Measurements from ENCODE around the gene ABLIM3. TPM values are rescaled to one million over a fixed set of nuclear protein-coding genes. Genes with fewer than 3 reads are reported as not detected.

ABLIM3 gene
- total and polyA plus RNA-seq, 11 donors: 43.2 to 175 (median 97.8) TPM

DNA sequence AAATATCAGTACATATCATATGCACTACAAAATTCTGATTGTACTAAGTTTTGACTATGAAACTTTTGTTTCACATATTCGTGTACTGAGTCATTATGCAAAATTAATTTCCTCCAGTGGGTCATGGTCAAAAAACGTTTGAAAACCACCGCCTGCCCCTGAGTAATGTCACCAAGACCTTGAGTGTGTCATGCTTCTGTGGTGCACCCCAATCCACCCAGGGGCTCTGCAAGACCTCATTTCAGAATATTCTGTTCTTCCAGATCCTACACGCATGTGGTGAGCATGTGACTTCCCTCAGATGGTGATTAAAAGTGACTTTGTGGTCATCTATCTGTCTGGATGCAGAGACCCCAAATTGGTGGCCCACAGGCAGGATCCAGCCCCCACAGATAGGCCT lies 31.0 kb downstream of the ABLIM3 start:
- Histone ChIP-seq H3K4me1 (peaks cover 9 to 85% (median 55%) of the 10 kb centered on the region in 12 donors), H3K9me3 (no peaks in the 10 kb centered on the region), H3K27me3 (no peaks in the 10 kb centered on the region), H3K27ac (peak overlapping the region; percentile 8 to 90 (median 82)), H3K36me3 (peaks cover 0 to 6% (median 0%) of the 10 kb centered on the region in 9 donors), H3K4me3 (no peak overlapping the region)
- WGBS, 4 donors: 58 to 72% (median 65%) methylated on average over 4 of the region's 4 CpGs
- no peak for TF ChIP-seq POLR2A (IDR thresholded peaks at IDR 0.05)
- TF ChIP-seq, protein P1, sequence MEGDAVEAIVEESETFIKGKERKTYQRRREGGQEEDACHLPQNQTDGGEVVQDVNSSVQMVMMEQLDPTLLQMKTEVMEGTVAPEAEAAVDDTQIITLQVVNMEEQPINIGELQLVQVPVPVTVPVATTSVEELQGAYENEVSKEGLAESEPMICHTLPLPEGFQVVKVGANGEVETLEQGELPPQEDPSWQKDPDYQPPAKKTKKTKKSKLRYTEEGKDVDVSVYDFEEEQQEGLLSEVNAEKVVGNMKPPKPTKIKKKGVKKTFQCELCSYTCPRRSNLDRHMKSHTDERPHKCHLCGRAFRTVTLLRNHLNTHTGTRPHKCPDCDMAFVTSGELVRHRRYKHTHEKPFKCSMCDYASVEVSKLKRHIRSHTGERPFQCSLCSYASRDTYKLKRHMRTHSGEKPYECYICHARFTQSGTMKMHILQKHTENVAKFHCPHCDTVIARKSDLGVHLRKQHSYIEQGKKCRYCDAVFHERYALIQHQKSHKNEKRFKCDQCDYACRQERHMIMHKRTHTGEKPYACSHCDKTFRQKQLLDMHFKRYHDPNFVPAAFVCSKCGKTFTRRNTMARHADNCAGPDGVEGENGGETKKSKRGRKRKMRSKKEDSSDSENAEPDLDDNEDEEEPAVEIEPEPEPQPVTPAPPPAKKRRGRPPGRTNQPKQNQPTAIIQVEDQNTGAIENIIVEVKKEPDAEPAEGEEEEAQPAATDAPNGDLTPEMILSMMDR (IDR thresholded peaks at IDR 0.05): no peak
- DNase-seq (no peak), ATAC-seq (no peak)
- intact Hi-C loops (cut with DNase I): no loop called here

DNA sequence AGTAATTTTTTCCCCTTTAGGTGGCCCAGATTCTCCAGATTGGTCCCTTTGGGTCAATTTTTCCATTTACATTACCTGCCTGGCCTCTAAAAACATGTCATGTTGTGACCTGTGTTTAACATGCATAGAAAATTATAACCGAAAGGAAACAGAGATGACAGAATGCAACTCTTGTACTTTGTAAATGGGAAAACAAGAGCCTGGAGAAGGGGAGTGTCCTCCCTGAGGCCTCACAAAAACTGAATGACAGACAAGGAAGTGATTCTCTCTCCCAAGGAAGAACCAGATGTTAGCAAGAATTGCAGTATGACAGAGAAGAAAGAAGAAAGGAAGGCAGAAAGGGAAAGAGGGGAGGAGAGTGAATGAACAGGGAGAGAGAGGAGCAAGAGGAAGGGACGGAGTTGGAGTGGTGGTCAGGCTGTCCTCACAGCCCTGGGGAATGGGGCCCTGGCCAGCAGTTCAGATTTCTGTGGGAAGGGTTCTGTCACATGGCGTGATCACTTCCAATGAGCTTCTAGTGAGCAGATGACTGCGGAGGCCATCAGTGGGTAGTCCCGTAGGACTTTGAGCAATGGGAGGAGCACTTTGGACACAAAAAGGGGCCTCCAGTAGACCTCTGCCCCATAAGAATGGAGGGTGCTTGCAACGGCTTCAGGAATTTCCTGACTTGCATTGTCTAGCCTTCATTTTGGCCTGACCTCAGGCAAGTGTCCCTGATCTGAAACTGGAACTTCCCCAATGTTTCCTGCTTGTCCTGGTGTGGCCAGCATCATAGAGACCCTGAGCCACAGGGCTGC lies 31.6 kb downstream of the ABLIM3 start:
- 58 to 74% (median 65%) methylated on average over 5 to 6 of the region's 6 CpGs for whole genome bisulfite sequencing, 4 donors
- no peaks in the 10 kb centered on the region for H3K27me3 ChIP-seq
- H3K27ac ChIP-seq: peak overlapping the region; percentile 55 to 90 (median 82)
- DNase-seq (no peak), ATAC-seq (peak in 2 of 4 donors; percentile 3 to 21)
- no peak overlapping the region for H3K4me3 ChIP-seq
- TF ChIP-seq POLR2A (IDR thresholded peaks at IDR 0.05): no peak
- TF ChIP-seq, protein P1 (IDR thresholded peaks at IDR 0.05): no peak
- no peaks in the 10 kb centered on the region for H3K9me3 ChIP-seq
- H3K36me3 ChIP-seq: peaks cover 0 to 6% (median 0%) of the 10 kb centered on the region in 9 donors
- peaks cover 10 to 85% (median 61%) of the 10 kb centered on the region in 12 donors for H3K4me1 ChIP-seq
- intact Hi-C loops (cut with DNase I): no loop called here

DNA sequence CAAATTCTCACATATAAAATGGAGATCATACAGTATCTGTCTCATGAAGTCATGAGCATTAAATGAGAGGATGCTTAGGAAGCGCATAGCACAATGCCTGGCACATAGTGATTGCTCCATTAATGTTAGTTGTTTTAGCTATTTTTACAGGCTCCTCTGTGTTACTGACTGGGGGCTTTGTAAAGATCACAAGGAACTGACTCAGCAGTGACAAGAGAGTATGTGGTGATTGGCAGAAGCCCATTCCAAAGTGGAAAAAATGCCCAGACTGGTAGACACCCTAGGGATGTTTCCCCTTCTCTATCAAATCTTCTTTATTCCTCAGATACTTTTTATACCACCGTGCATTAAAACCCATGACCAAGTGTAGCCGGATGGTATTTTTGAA lies 33.5 kb downstream of the ABLIM3 start:
- no peaks in the 10 kb centered on the region for H3K27me3 ChIP-seq
- no peaks in the 10 kb centered on the region for H3K9me3 ChIP-seq
- peaks cover 16 to 95% (median 73%) of the 10 kb centered on the region in 12 donors for H3K4me1 ChIP-seq
- TF ChIP-seq POLR2A (IDR thresholded peaks at IDR 0.05): no peak
- TF ChIP-seq, protein P1 (IDR thresholded peaks at IDR 0.05): no peak
- no peak for ATAC-seq
- intact Hi-C loops (cut with DNase I): loop anchor here in 3 of 10 donors (5.0 kb wide), 2 partner anchors 33 to 42 kb away; partner anchors contain the start of gene ABLIM3 (in 3 of the 3)
- no peak overlapping the region for H3K4me3 ChIP-seq
- DNase-seq: no peak
- H3K36me3 ChIP-seq: no peaks in the 10 kb centered on the region
- 64 to 74% (median 68%) methylated on average over 3 of the region's 3 CpGs for WGBS, 4 donors
- H3K27ac ChIP-seq: peak overlapping the region; percentile 74 to 90 (median 84)

DNA sequence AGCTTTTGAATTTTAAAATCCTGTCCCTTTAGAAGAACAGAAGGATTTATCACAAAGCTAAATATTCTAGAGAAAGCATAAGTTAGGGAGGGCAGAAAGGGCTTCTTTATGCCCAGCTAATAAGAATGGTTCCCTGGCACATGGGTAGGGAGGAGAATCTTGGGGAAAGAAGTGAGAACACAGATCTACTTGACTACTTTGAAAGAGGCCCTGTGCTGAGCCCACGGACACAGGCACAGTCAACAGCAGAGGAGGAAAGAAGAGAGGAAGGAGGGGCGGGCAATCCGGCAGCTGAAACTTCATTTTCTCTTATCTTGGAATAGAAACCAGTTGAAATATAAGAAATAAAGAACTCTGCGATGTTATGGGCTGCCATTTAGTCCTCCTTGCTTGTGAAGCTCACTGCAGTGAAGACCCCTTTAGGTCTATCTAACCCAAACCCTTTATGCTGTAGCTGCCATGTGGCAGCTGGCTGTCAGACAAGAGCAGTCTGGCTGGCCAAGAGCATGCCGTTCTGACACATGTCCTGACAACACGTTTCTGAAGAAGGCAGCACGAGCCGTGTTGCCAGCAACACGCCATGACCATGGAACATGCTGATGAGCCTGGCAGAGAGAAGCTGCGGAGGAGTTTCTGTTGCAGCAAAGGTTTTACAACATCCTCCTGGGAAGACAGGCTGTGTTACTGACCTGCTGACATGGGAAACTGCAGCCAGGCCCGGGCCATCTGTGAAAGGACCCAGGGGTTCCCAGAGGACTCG lies 34.2 kb downstream of the ABLIM3 start:
- no peaks in the 10 kb centered on the region for H3K27me3 ChIP-seq
- H3K27ac ChIP-seq: peak overlapping the region; percentile 74 to 90 (median 84)
- intact Hi-C loops (cut with DNase I): loop anchor here in 3 of 10 donors (5.0 kb wide), 2 partner anchors 33 to 42 kb away; partner anchors contain the start of gene ABLIM3 (in 3 of the 3)
- peaks cover 16 to 95% (median 73%) of the 10 kb centered on the region in 12 donors for H3K4me1 ChIP-seq
- ATAC-seq (peak; percentile 85 to 91 (median 90)), DNase-seq (peak; percentile 65 to 89 (median 79))
- H3K36me3 ChIP-seq: no peaks in the 10 kb centered on the region
- no peaks in the 10 kb centered on the region for H3K9me3 ChIP-seq
- 13 to 22% (median 20%) methylated on average over 7 to 12 of the region's 12 CpGs for WGBS, 4 donors
- H3K4me3 ChIP-seq: no peak overlapping the region
- no peak for TF ChIP-seq POLR2A (IDR thresholded peaks at IDR 0.05)
- TF ChIP-seq, protein P1 (IDR thresholded peaks at IDR 0.05): no peak
